MM.1S (cell line): Measurements from ENCODE around the gene FAM174A.
"Not testable (repeated sequence)": the region's sequence is repeated elsewhere in the genome, so short reads cannot be mapped to it uniquely, and the experiment has no call there.

Source experiments
- DNase-seq: peaks from one replicate; pipeline ENCODE4 v3.0.0-alpha.2; 2015
- H2AFZ ChIP-seq: fragments of 300-600 bp; sonication (generic); 2 replicates; pipeline ENCODE4 v1.6.0; 2016; ENCODE audit warnings: antibody characterized with exemption, low read length
- H3F3A ChIP-seq: fragments of 300-600 bp; sonication (generic); 2 replicates; pipeline ENCODE4 v1.6.1; 2016; ENCODE audit warnings: mild to moderate bottlenecking, antibody characterized with exemption, low read length, moderate library complexity, mixed read lengths; ENCODE audit not compliant: insufficient read depth
- H3K27ac ChIP-seq: fragments of 300-600 bp; sonication (generic); 2 replicates; pipeline ENCODE4 v1.5.1; 2016; ENCODE audit warnings: mild to moderate bottlenecking, low read length
- H3K27me3 ChIP-seq: fragments of 300-600 bp; sonication (generic); replicated peaks from 2 replicates; pipeline ENCODE4 v1.6.0; 2016; ENCODE audit warnings: low read length; ENCODE audit not compliant: insufficient read depth
- H3K36me3 ChIP-seq: fragments of 300-600 bp; sonication (generic); replicated peaks from 2 replicates; pipeline ENCODE4 v1.6.1; 2016; ENCODE audit warnings: mild to moderate bottlenecking, low read length, mixed read lengths; ENCODE audit not compliant: insufficient read depth
- H3K4me1 ChIP-seq: fragments of 300-600 bp; sonication (generic); 2 replicates; pipeline ENCODE4 v1.6.1; 2016; ENCODE audit warnings: low read length, mixed read lengths
- H3K4me2 ChIP-seq: fragments of 300-600 bp; sonication (generic); 2 replicates; pipeline ENCODE4 v1.6.0; 2016; ENCODE audit warnings: low read depth, low read length
- H3K4me3 ChIP-seq: fragments of 300-600 bp; sonication (generic); 2 replicates; pipeline ENCODE4 v1.5.1; 2016; ENCODE audit warnings: low read length, mixed read lengths
- H3K79me2 ChIP-seq: fragments of 300-600 bp; sonication (generic); 2 replicates; pipeline ENCODE4 v1.6.1; 2016; ENCODE audit warnings: mixed run types, low read length, mixed read lengths
- H3K9ac ChIP-seq: fragments of 300-600 bp; sonication (generic); 2 replicates; pipeline ENCODE4 v1.6.1; 2016; ENCODE audit warnings: low read length, mixed read lengths
- H3K9me2 ChIP-seq: fragments of 300-600 bp; sonication (generic); replicated peaks from 2 replicates; pipeline ENCODE4 v1.6.1; 2016; ENCODE audit warnings: mild to moderate bottlenecking, low read length, mixed read lengths; ENCODE audit not compliant: insufficient read depth
- H3K9me3 ChIP-seq: fragments of 300-600 bp; sonication (generic); replicated peaks from 2 replicates; pipeline ENCODE4 v1.6.1; 2016; ENCODE audit warnings: mild to moderate bottlenecking, low read length, mixed read lengths; ENCODE audit not compliant: insufficient read depth
- H4K20me1 ChIP-seq: fragments of 300-600 bp; sonication (generic); 2 replicates; pipeline ENCODE4 v1.6.1; 2016; ENCODE audit warnings: mild to moderate bottlenecking, low read length, moderate library complexity, mixed read lengths; ENCODE audit not compliant: insufficient read depth
- CTCF ChIP-seq: fragments of 300-600 bp; sonication (generic); IDR thresholded peaks from 2 replicates; pipeline ENCODE4 v1.5.1; 2016; ENCODE audit warnings: antibody characterized with exemption, low read length, mixed read lengths
- EZH2 ChIP-seq: fragments of 300-600 bp; sonication (generic); optimal IDR thresholded peaks from 2 replicates; pipeline ENCODE3; 2017; ENCODE audit warnings: low read depth, mild to moderate bottlenecking, antibody characterized with exemption, low read length, mixed read lengths
- EZH2phosphoT487 ChIP-seq: fragments of 300-600 bp; sonication (generic); IDR thresholded peaks from 2 replicates; pipeline ENCODE4 v1.6.1; 2018; ENCODE audit warnings: antibody characterized with exemption, low read length

Gene FAM174A

GRCh38 chr5:100600298-100600994 is 65.3 kb downstream of the FAM174A start:
- H3K27me3 ChIP-seq = no peaks in the 10 kb centered on the region
- TF ChIP-seq CTCF (no peak), EZH2 (no peak), EZH2phosphoT487 (no peak)
- H3K9me3 ChIP-seq = no peaks in the 10 kb centered on the region
- H3K27ac ChIP-seq = no peak overlapping the region
- no peaks in the 10 kb centered on the region for H3K79me2 ChIP-seq
- no peak overlapping the region for H3K4me2 ChIP-seq
- no peaks in the 10 kb centered on the region for H3K4me1 ChIP-seq
- H3F3A ChIP-seq = no peaks in the 10 kb centered on the region
- DNase-seq = no peak
- H3K9ac ChIP-seq = no peak overlapping the region
- H2AFZ ChIP-seq = no peak overlapping the region
- H3K9me2 ChIP-seq = no peaks in the 10 kb centered on the region
- no peaks in the 10 kb centered on the region for H4K20me1 ChIP-seq
- H3K4me3 ChIP-seq = no peak overlapping the region
- H3K36me3 ChIP-seq = no peaks in the 10 kb centered on the region

- Histone ChIP-seq H3K9me3 (no peaks in the 10 kb centered on the region), H4K20me1 (no peaks in the 10 kb centered on the region), H3K9ac (no peak overlapping the region)
Observed at GRCh38 chr5:100603141-100603540, 68.0 kb downstream of the FAM174A start.

GRCh38 chr5:100604021-100604420 is 68.8 kb downstream of the FAM174A start:
- not testable (repeated sequence) for H3K9ac ChIP-seq, H3F3A ChIP-seq, H3K4me1 ChIP-seq, H2AFZ ChIP-seq, H3K4me3 ChIP-seq, H3K9me2 ChIP-seq, H3K27ac ChIP-seq, H3K27me3 ChIP-seq, H3K79me2 ChIP-seq, H3K4me2 ChIP-seq, DNase-seq, H3K9me3 ChIP-seq, H3K36me3 ChIP-seq, H4K20me1 ChIP-seq

More at GRCh38 chr5:100603141-100603540, 68.0 kb downstream of the FAM174A start:
- Histone ChIP-seq H3K4me3 (no peak overlapping the region), H3K27ac (no peak overlapping the region), H3K4me2 (no peak overlapping the region), H3K4me1 (no peaks in the 10 kb centered on the region), H3K36me3 (no peaks in the 10 kb centered on the region), H3K79me2 (no peaks in the 10 kb centered on the region), H3K27me3 (no peaks in the 10 kb centered on the region), H2AFZ (no peak overlapping the region), H3K9me2 (no peaks in the 10 kb centered on the region), H3F3A (no peaks in the 10 kb centered on the region)
- no peak for DNase-seq
- TF ChIP-seq EZH2 = no peak
- TF ChIP-seq CTCF = no peak
- TF ChIP-seq EZH2phosphoT487 = no peak

- TF ChIP-seq CTCF (no peak), EZH2 (no peak), EZH2phosphoT487 (no peak)
- no peak overlapping the region for H3K4me2 ChIP-seq
- H3K36me3 ChIP-seq = no peaks in the 10 kb centered on the region
- no peak for DNase-seq
- H3K4me1 ChIP-seq = no peaks in the 10 kb centered on the region
- H3K27me3 ChIP-seq = no peaks in the 10 kb centered on the region
- H3K79me2 ChIP-seq = no peaks in the 10 kb centered on the region
- no peak overlapping the region for H3K27ac ChIP-seq
- H3K9ac ChIP-seq = no peak overlapping the region
- H4K20me1 ChIP-seq = no peaks in the 10 kb centered on the region
- no peaks in the 10 kb centered on the region for H3K9me3 ChIP-seq
- no peak overlapping the region for H3K4me3 ChIP-seq
- H3F3A ChIP-seq = no peaks in the 10 kb centered on the region
- no peak overlapping the region for H2AFZ ChIP-seq
- no peaks in the 10 kb centered on the region for H3K9me2 ChIP-seq
Observed at GRCh38 chr5:100609594-100609993, 74.4 kb downstream of the FAM174A start.
